Large intestine (tissue), 3 donors: ENCODE results near the gene CMTM8. TPM values are rescaled to one million over a fixed set of nuclear protein-coding genes. Genes with fewer than 3 reads are reported as not detected.
A peak's percentile ranks its signal among the peaks of the same experiment; 100 is the strongest.

Source experiments
- DNase-seq, 2 donors: peaks; one replicate each; pipeline versions ENCODE4 v3.0.0 to v3.0.0-alpha.2; 2013
- H3K27ac ChIP-seq: one replicate; pipeline ENCODE4 v1.5.1; 2013; ENCODE audit warnings: low read length
- H3K27me3 ChIP-seq: 2 replicates; pipeline ENCODE4 v1.6.1; 2013; ENCODE audit warnings: low read length; ENCODE audit not compliant: control insufficient read depth, insufficient read depth
- H3K36me3 ChIP-seq: 2 replicates; pipeline ENCODE4 v1.6.1; 2013; ENCODE audit warnings: low read length; ENCODE audit not compliant: control insufficient read depth, insufficient read depth
- H3K4me1 ChIP-seq: one replicate; pipeline ENCODE4 v1.6.1; 2013; ENCODE audit warnings: low read length; ENCODE audit not compliant: control insufficient read depth, insufficient read depth
- H3K4me3 ChIP-seq: one replicate; pipeline ENCODE4 v1.5.1; 2013; ENCODE audit warnings: low read length
- H3K9me3 ChIP-seq: one replicate; pipeline ENCODE4 v1.6.1; 2013; ENCODE audit warnings: mild to moderate bottlenecking, low read depth, low read length, moderate library complexity; ENCODE audit not compliant: control insufficient read depth
- WGBS: methylation state at CpG from one replicate; pipeline ENCODE4 v1.1.5; 2013; ENCODE audit warnings: low lambda C conversion rate; ENCODE audit not compliant: insufficient coverage; 5-methylcytosine and 5-hydroxymethylcytosine counted together
- polyA plus RNA-seq: library from polyadenylated mRNA; unstranded; fragments of 120-200 nt; gene quantifications from one replicate; pipeline ENCODE4 v1.2.1, GENCODE V29; 2013

The CMTM8 gene
- polyA plus RNA-seq, 1 donor = 20.1 TPM

DNA sequence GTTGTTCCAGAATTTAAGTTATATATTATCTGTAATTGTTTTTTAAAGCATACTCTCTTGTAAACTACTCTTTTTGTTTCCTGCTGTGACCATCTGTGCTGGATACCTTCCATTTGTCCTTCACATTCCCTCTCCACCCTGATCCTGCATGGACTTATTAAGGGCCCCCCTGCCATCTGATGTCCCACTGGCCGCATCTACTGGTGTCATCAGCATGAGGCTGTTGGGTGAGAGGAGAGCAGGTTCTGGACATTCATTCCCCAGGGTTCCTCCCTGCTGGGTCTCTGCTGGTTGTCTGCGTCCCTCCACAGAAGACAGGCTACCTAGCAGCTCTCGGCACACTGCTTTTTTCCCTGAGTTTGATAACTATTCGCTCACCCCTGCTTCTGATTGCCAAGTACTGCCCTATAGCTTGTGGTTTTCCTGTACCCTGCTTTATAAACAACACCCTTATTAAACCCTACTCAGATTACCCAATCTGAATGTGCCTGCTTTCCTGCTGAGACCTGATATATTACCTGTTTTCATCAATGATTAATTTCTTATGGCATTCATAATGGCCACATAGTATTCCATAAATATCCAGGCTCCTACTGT, 7.7 kb downstream of the CMTM8 start:
- no peak for DNase-seq
- Histone ChIP-seq H3K4me1 (no peaks in the 10 kb centered on the region), H3K9me3 (no peaks in the 10 kb centered on the region), H3K4me3 (no peak overlapping the region), H3K36me3 (no peaks in the 10 kb centered on the region), H3K27ac (no peak overlapping the region), H3K27me3 (no peaks in the 10 kb centered on the region)
- no CpG with 5 or more reads among the region's 4 CpGs for WGBS

DNA sequence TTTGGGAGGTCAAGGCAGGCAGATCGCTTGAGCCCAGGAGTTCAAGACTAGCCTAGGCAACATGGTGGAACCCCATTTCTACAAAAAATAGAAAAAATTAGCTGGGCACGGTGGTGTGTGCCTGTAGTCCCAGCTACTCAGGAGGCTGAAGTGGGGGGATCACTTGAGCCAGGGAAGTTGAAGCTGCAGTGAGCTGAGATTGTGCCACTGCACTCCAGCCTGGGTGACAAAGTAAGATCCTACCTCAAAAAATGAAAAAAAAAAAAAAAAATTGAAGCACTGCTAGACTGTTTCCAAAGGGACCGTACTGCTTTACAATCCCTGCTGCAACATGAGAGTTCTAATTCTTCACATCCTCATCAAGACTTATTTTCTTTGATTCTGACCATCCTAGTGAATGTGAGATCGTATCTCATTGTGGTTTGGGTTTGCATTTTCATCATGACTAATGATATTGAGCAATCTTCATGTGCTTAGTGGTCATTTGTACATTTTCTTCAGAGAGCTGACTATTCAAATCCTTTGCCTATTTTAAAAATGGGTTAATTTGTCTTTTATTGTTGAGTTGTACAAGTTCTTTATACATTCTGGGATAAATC, 10.8 kb downstream of the CMTM8 start:
- Histone ChIP-seq H3K9me3 (no peaks in the 10 kb centered on the region), H3K27ac (no peak overlapping the region), H3K4me1 (no peaks in the 10 kb centered on the region), H3K4me3 (no peak overlapping the region), H3K27me3 (no peaks in the 10 kb centered on the region), H3K36me3 (no peaks in the 10 kb centered on the region)
- WGBS = 80% methylated on average over 1 of the region's 4 CpGs
- DNase-seq = no peak

DNA sequence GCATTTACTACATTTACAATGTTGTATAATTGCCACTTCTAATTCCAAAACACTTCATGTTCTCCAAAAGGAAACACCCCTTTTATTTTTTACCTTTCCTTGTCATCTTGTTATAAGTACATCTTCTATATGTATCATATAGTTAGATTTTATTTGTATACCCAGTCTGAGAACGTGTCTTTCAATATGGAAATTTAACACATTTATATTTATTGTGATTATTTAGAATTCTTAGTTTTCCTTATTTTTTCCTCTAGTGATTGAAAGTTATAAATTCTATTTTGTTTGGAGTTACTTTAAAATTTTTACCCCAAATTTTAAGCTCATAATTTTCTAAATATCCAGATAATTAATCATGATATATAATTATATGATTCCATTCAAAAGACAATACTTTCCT, 15.8 kb downstream of the CMTM8 start:
- no peaks in the 10 kb centered on the region for H3K27me3 ChIP-seq
- H3K4me3 ChIP-seq = no peak overlapping the region
- no peaks in the 10 kb centered on the region for H3K36me3 ChIP-seq
- H3K27ac ChIP-seq = no peak overlapping the region
- H3K9me3 ChIP-seq = peaks cover 6% of the 10 kb centered on the region
- no peak for DNase-seq
- WGBS = no CpG with 5 or more reads among the region's 1 CpG
- no peaks in the 10 kb centered on the region for H3K4me1 ChIP-seq

- Histone ChIP-seq H3K27me3 (no peaks in the 10 kb centered on the region), H3K9me3 (peaks cover 6% of the 10 kb centered on the region), H3K4me3 (no peak overlapping the region), H3K4me1 (no peaks in the 10 kb centered on the region), H3K36me3 (no peaks in the 10 kb centered on the region), H3K27ac (no peak overlapping the region)
- 89% methylated on average over 2 of the region's 2 CpGs for WGBS
- no peak for DNase-seq
Measured at GRCh38 chr3:32255345-32255744, 16.9 kb downstream of the CMTM8 start.

GRCh38 chr3:32256206-32256605, 17.7 kb downstream of the CMTM8 start:
- Histone ChIP-seq H3K4me1 (no peaks in the 10 kb centered on the region), H3K36me3 (no peaks in the 10 kb centered on the region), H3K27ac (no peak overlapping the region), H3K27me3 (no peaks in the 10 kb centered on the region), H3K9me3 (peaks cover 6% of the 10 kb centered on the region), H3K4me3 (no peak overlapping the region)
- DNase-seq = no peak
- no CpG with 5 or more reads among the region's 3 CpGs for WGBS

GRCh38 chr3:32257042-32257441, 18.6 kb downstream of the CMTM8 start:
- no peak overlapping the region for H3K27ac ChIP-seq
- 100% methylated on average over 1 of the region's 3 CpGs for WGBS
- DNase-seq = no peak

GRCh38 chr3:32257641-32258438, 19.4 kb downstream of the CMTM8 start:
- DNase-seq = no peak
- no peak overlapping the region for H3K4me3 ChIP-seq
- H3K36me3 ChIP-seq = no peaks in the 10 kb centered on the region
- WGBS = 0% methylated on average over 1 of the region's 6 CpGs
- no peaks in the 10 kb centered on the region for H3K4me1 ChIP-seq
- no peaks in the 10 kb centered on the region for H3K27me3 ChIP-seq
- H3K27ac ChIP-seq = no peak overlapping the region
- H3K9me3 ChIP-seq = peaks cover 6% of the 10 kb centered on the region

More at GRCh38 chr3:32257042-32257441, 18.6 kb downstream of the CMTM8 start:
- H3K9me3 ChIP-seq = peaks cover 6% of the 10 kb centered on the region
- H3K4me1 ChIP-seq = no peaks in the 10 kb centered on the region
- H3K36me3 ChIP-seq = no peaks in the 10 kb centered on the region
- no peaks in the 10 kb centered on the region for H3K27me3 ChIP-seq
- H3K4me3 ChIP-seq = no peak overlapping the region

DNA sequence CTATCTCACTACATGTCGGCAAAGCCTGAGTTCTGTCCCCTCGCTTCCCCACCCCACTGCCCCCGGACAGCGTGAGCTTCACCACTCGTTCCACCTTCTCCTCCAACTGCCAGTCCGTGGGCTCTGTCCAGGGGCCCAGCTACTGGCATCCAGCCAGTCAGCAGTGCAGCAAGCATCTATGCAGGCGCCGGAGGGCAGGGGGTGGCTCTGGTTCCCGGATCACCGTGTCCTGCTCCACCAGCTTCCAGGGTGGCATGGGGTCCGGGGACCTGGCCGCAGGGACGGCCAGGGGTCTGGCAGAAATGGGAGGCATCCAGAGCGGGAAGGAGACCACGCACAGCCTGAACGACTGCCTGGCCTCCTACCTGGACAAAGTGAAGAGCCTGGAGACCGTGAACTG, 20.4 kb downstream of the CMTM8 start:
- H3K27me3 ChIP-seq = no peaks in the 10 kb centered on the region
- no peak for DNase-seq
- no peak overlapping the region for H3K4me3 ChIP-seq
- peaks cover 6% of the 10 kb centered on the region for H3K9me3 ChIP-seq
- no peak overlapping the region for H3K27ac ChIP-seq
- H3K36me3 ChIP-seq = no peaks in the 10 kb centered on the region
- H3K4me1 ChIP-seq = no peaks in the 10 kb centered on the region
- whole genome bisulfite sequencing = no CpG with 5 or more reads among the region's 17 CpGs

- DNase-seq = no peak
- Histone ChIP-seq H3K4me3 (no peak overlapping the region), H3K4me1 (no peaks in the 10 kb centered on the region), H3K9me3 (peaks cover 3% of the 10 kb centered on the region), H3K27ac (no peak overlapping the region), H3K27me3 (no peaks in the 10 kb centered on the region), H3K36me3 (no peaks in the 10 kb centered on the region)
- 40% methylated on average over 1 of the region's 3 CpGs for WGBS
Measured at GRCh38 chr3:32261545-32261944, 23.1 kb downstream of the CMTM8 start.

GRCh38 chr3:32262201-32262600, 23.7 kb downstream of the CMTM8 start:
- no peaks in the 10 kb centered on the region for H3K27me3 ChIP-seq
- peaks cover 3% of the 10 kb centered on the region for H3K9me3 ChIP-seq
- DNase-seq = peak in 1 of 2 donors; percentile 17
- H3K27ac ChIP-seq = no peak overlapping the region
- no peaks in the 10 kb centered on the region for H3K4me1 ChIP-seq
- no CpG with 5 or more reads among the region's 2 CpGs for WGBS
- H3K36me3 ChIP-seq = no peaks in the 10 kb centered on the region
- no peak overlapping the region for H3K4me3 ChIP-seq
